ENCODE data around the gene FEM1B.
"Not testable (repeated sequence)": the region's sequence is repeated elsewhere in the genome, so short reads cannot be mapped to it uniquely, and the experiment has no call there.

FEM1B gene

GRCh38 chr15:68277603-68278344, at the start of gene FEM1B:
TSS of gene FEM1B (plus strand) at chr15:68277745. CDS start at chr15:68278418, 673 bp downstream.
- H3K36me3 Mint-ChIP-seq, result peaks cover 11% of the 10 kb centered on the region
- no peaks in the 10 kb centered on the region for H3K9me3 Mint-ChIP-seq
- DNase-seq (ENCODE audit: low spot score in 2 of 2) (peak; percentile 87 to 93), ATAC-seq (ENCODE audit: low read depth) (peak; percentile 78)
- H3K27ac Mint-ChIP-seq, result peak within 1 kb of the TSS; percentile 94
- H3K4me1 Mint-ChIP-seq, result peaks cover 39% of the 10 kb centered on the region
- peak within 1 kb of the TSS; percentile 96 for H3K4me3 Mint-ChIP-seq
- H3K27me3 Mint-ChIP-seq, result no peaks in the 10 kb centered on the region

- H3K9me3 Mint-ChIP-seq, result no peaks in the 10 kb centered on the region
- peaks cover 2% of the 10 kb centered on the region for H3K36me3 Mint-ChIP-seq
- no peak for ATAC-seq (ENCODE audit: low read depth)
- peak overlapping the region; percentile 84 for H3K4me3 Mint-ChIP-seq
- H3K27me3 Mint-ChIP-seq, result no peaks in the 10 kb centered on the region
- H3K4me1 Mint-ChIP-seq, result peaks cover 38% of the 10 kb centered on the region
- DNase-seq (ENCODE audit: low spot score in 2 of 2), result no peak
- peak overlapping the region; percentile 85 for H3K27ac Mint-ChIP-seq
Observed at GRCh38 chr15:68228143-68228970, 49.2 kb upstream of the FEM1B start.

GRCh38 chr15:68228971-68229385, 48.6 kb upstream of the FEM1B start:
- no peaks in the 10 kb centered on the region for H3K27me3 Mint-ChIP-seq
- H3K9me3 Mint-ChIP-seq, result no peaks in the 10 kb centered on the region
- H3K36me3 Mint-ChIP-seq, result peaks cover 2% of the 10 kb centered on the region
- peak overlapping the region; percentile 85 for H3K27ac Mint-ChIP-seq
- H3K4me1 Mint-ChIP-seq, result peaks cover 38% of the 10 kb centered on the region
- ATAC-seq (ENCODE audit: low read depth) (no peak), DNase-seq (ENCODE audit: low spot score in 2 of 2) (no peak)
- H3K4me3 Mint-ChIP-seq, result peak overlapping the region; percentile 84

GRCh38 chr15:68229386-68230156, 48.0 kb upstream of the FEM1B start, which contains the start of gene CLN6:
TSS of gene CLN6 (minus strand) at chr15:68229728. CDS start at chr15:68229584, 144 bp downstream.
- H3K4me1 Mint-ChIP-seq, result peaks cover 35% of the 10 kb centered on the region
- ATAC-seq (ENCODE audit: low read depth) (peak; percentile 76), DNase-seq (ENCODE audit: low spot score in 2 of 2) (peak; percentile 78 to 79)
- H3K27me3 Mint-ChIP-seq, result no peaks in the 10 kb centered on the region
- peaks cover 2% of the 10 kb centered on the region for H3K36me3 Mint-ChIP-seq
- H3K9me3 Mint-ChIP-seq, result no peaks in the 10 kb centered on the region
- peak within 1 kb of the TSS; percentile 84 for H3K4me3 Mint-ChIP-seq
- H3K27ac Mint-ChIP-seq, result peak within 1 kb of the TSS; percentile 85

GRCh38 chr15:68230157-68231100, 47.1 kb upstream of the FEM1B start:
- peak overlapping the region; percentile 74 for H3K27ac Mint-ChIP-seq
- H3K4me1 Mint-ChIP-seq, result peaks cover 27% of the 10 kb centered on the region
- no peak for DNase-seq (ENCODE audit: low spot score in 2 of 2)
- no peaks in the 10 kb centered on the region for H3K9me3 Mint-ChIP-seq
- no peaks in the 10 kb centered on the region for H3K27me3 Mint-ChIP-seq
- H3K36me3 Mint-ChIP-seq, result no peaks in the 10 kb centered on the region
- H3K4me3 Mint-ChIP-seq, result peak overlapping the region; percentile 84
- no peak for ATAC-seq (ENCODE audit: low read depth)

- DNase-seq (ENCODE audit: low spot score in 2 of 2) (no peak), ATAC-seq (ENCODE audit: low read depth) (no peak)
- Mint-ChIP-seq H3K27me3 (peaks cover under 1% of the 10 kb centered on the region), H3K36me3 (no peaks in the 10 kb centered on the region), H3K9me3 (no peaks in the 10 kb centered on the region), H3K27ac (no peak overlapping the region), H3K4me1 (peaks cover 27% of the 10 kb centered on the region), H3K4me3 (peak overlapping the region; percentile 71)
Observed at GRCh38 chr15:68231102-68231818, 46.3 kb upstream of the FEM1B start.

- Mint-ChIP-seq H3K36me3 (no peaks in the 10 kb centered on the region), H3K27me3 (peaks cover 3% of the 10 kb centered on the region), H3K4me3 (no peak overlapping the region), H3K27ac (no peak overlapping the region), H3K4me1 (peaks cover 24% of the 10 kb centered on the region), H3K9me3 (no peaks in the 10 kb centered on the region)
- DNase-seq (ENCODE audit: low spot score in 2 of 2), result no peak
- no peak for ATAC-seq (ENCODE audit: low read depth)
Observed at GRCh38 chr15:68232449-68232848, 45.1 kb upstream of the FEM1B start.

GRCh38 chr15:68232937-68233336, 44.6 kb upstream of the FEM1B start:
- peaks cover 20% of the 10 kb centered on the region for H3K4me1 Mint-ChIP-seq
- no peak overlapping the region for H3K27ac Mint-ChIP-seq
- DNase-seq (ENCODE audit: low spot score in 2 of 2), result no peak
- no peaks in the 10 kb centered on the region for H3K36me3 Mint-ChIP-seq
- H3K4me3 Mint-ChIP-seq, result no peak overlapping the region
- H3K9me3 Mint-ChIP-seq, result no peaks in the 10 kb centered on the region
- peaks cover 3% of the 10 kb centered on the region for H3K27me3 Mint-ChIP-seq
- ATAC-seq (ENCODE audit: low read depth), result no peak

- Mint-ChIP-seq H3K4me3 (no peak overlapping the region), H3K27ac (no peak overlapping the region), H3K36me3 (no peaks in the 10 kb centered on the region), H3K9me3 (no peaks in the 10 kb centered on the region), H3K4me1 (peaks cover 11% of the 10 kb centered on the region), H3K27me3 (peaks cover 3% of the 10 kb centered on the region)
- DNase-seq (ENCODE audit: low spot score in 2 of 2) (no peak), ATAC-seq (ENCODE audit: low read depth) (no peak)
Observed at GRCh38 chr15:68234060-68234459, 43.5 kb upstream of the FEM1B start.

GRCh38 chr15:68234520-68234919, 43.0 kb upstream of the FEM1B start:
- H3K27me3 Mint-ChIP-seq; H3K36me3 Mint-ChIP-seq; H3K9me3 Mint-ChIP-seq; DNase-seq (ENCODE audit: low spot score in 2 of 2); H3K27ac Mint-ChIP-seq; ATAC-seq (ENCODE audit: low read depth); H3K4me3 Mint-ChIP-seq: not testable (repeated sequence)
- peaks cover 11% of the 10 kb centered on the region for H3K4me1 Mint-ChIP-seq

- Mint-ChIP-seq H3K27ac (no peak overlapping the region), H3K27me3 (peaks cover 3% of the 10 kb centered on the region), H3K36me3 (no peaks in the 10 kb centered on the region), H3K4me1 (peaks cover 9% of the 10 kb centered on the region), H3K9me3 (no peaks in the 10 kb centered on the region), H3K4me3 (no peak overlapping the region)
- DNase-seq (ENCODE audit: low spot score in 2 of 2), result no peak
- ATAC-seq (ENCODE audit: low read depth), result no peak
Observed at GRCh38 chr15:68235022-68235421, 42.5 kb upstream of the FEM1B start.

GRCh38 chr15:68239025-68239424, 38.5 kb upstream of the FEM1B start:
- no peak for DNase-seq (ENCODE audit: low spot score in 2 of 2)
- H3K36me3 Mint-ChIP-seq, result peaks cover 5% of the 10 kb centered on the region
- H3K27me3 Mint-ChIP-seq, result peaks cover 5% of the 10 kb centered on the region
- no peaks in the 10 kb centered on the region for H3K4me1 Mint-ChIP-seq
- peaks cover 10% of the 10 kb centered on the region for H3K9me3 Mint-ChIP-seq
- no peak overlapping the region for H3K27ac Mint-ChIP-seq
- no peak for ATAC-seq (ENCODE audit: low read depth)
- H3K4me3 Mint-ChIP-seq, result no peak overlapping the region

All from memory B cell (primary cell).